Measurements from ENCODE around the gene KLK12. TPM values are rescaled to one million over a fixed set of nuclear protein-coding genes. Genes with fewer than 3 reads are reported as not detected.

The KLK12 gene
- total and polyA plus RNA-seq, 2 donors (not counting 1 experiment from before 2014, with no cell fraction given) = not detected

DNA sequence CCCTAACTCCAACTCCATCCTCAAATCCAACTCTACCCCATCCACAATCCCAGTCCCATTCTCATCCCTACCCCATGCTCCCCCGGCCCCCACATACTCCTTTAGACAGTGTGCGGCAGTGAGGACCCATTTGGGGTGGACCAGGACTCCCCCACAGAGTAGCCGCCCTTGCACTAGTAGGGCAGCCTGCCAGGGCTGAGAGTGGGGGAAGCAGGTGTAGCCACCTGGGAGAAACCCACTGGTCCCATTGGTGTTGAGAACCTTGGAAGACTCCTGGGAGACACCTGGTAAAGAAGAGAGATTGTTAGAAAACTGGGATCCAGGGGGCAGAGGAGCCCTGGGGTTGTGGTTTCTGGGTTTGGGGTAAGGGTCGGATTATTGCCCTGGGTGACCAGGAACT lies 25.5 kb upstream of the KLK12 start:
- H3K4me2 ChIP-seq (replicated peaks; ENCODE audit: low read depth, low read length, poor library complexity, severe bottlenecking) = no peak overlapping the region
- H3K9ac ChIP-seq (ENCODE audit: low read length) = no peak overlapping the region
- H4K20me1 ChIP-seq (ENCODE audit: control insufficient read depth, insufficient read depth, low read length, poor library complexity, severe bottlenecking) = no peaks in the 10 kb centered on the region
- TF ChIP-seq CTCF (IDR thresholded peaks at IDR 0.05) = no peak
- no peak for TF ChIP-seq EZH2 (IDR thresholded peaks at IDR 0.05; ENCODE audit: borderline replicate concordance, insufficient read depth, low read depth, low read length, poor library complexity, severe bottlenecking)
- no peak overlapping the region for H3K27ac ChIP-seq (ENCODE audit: low read length in 2 of 2)
- DNase-seq (no peak), ATAC-seq (ENCODE audit: low read depth) (no peak)
- Mint-ChIP-seq H3K4me3 (no peak overlapping the region), H3K4me1 (peaks cover 3% of the 10 kb centered on the region), H3K27ac (no peak overlapping the region), H3K9me3 (ENCODE audit: insufficient read depth) (peaks cover 3% of the 10 kb centered on the region), H3K27me3 (peaks cover 49% of the 10 kb centered on the region)
- H3K36me3 ChIP-seq (replicated peaks in 1 of 2; ENCODE audit: control extremely low read depth in 1 of 2, control insufficient read depth in 1 of 2, extremely low read depth in 1 of 2, insufficient read depth in 2 of 2, low read length in 1 of 2) = no peaks in the 10 kb centered on the region
- ChIA-PET POLR2A (no interaction called here), CTCF (no interaction called here)
- H2AFZ ChIP-seq (ENCODE audit: insufficient read depth, low read depth, low read length, poor library complexity, severe bottlenecking) = no peak overlapping the region
- H3K4me3 ChIP-seq (ENCODE audit: control extremely low read depth in 1 of 5, extremely low read depth in 1 of 5, insufficient read depth in 1 of 5, low read depth in 2 of 5, low read length in 4 of 5) = no peak overlapping the region
- H3K9me3 ChIP-seq (ENCODE audit: control extremely low read depth in 1 of 3, control insufficient read depth in 2 of 3, insufficient read depth in 1 of 3, low read length in 2 of 3) = peaks cover 0 to 8% (median 0%) of the 10 kb centered on the region in 3 donors
- intact Hi-C loops (cut with micrococcal nuclease) = loop anchor here (10.0 kb wide), 1 partner anchor 94 kb away; no protein-coding TSS in a partner anchor
- H3K79me2 ChIP-seq (ENCODE audit: control insufficient read depth, insufficient read depth, low read length) = no peaks in the 10 kb centered on the region
- peaks cover 2 to 4% of the 10 kb centered on the region in 2 donors for H3K4me1 ChIP-seq (ENCODE audit: control insufficient read depth in 2 of 2, insufficient read depth in 2 of 2, low read length in 2 of 2)
- 50% methylated on average over 2 of the region's 4 CpGs for WGBS (ENCODE audit: insufficient coverage)
- peaks cover 0 to 35% (median 9%) of the 10 kb centered on the region in 4 experiments for H3K27me3 ChIP-seq (replicated peaks in 1 of 4; ENCODE audit: control extremely low read depth in 1 of 4, control insufficient read depth in 3 of 4, insufficient read depth in 4 of 4, low read length in 3 of 4)

- H3K27ac ChIP-seq (ENCODE audit: low read length in 2 of 2) = no peak overlapping the region
- Mint-ChIP-seq H3K9me3 (ENCODE audit: insufficient read depth) (peaks cover 3% of the 10 kb centered on the region), H3K27ac (no peak overlapping the region), H3K4me1 (peaks cover 2% of the 10 kb centered on the region), H3K27me3 (peaks cover 48% of the 10 kb centered on the region), H3K4me3 (no peak overlapping the region)
- H3K27me3 ChIP-seq (replicated peaks in 1 of 4; ENCODE audit: control extremely low read depth in 1 of 4, control insufficient read depth in 3 of 4, insufficient read depth in 4 of 4, low read length in 3 of 4) = peaks cover 0 to 31% (median 9%) of the 10 kb centered on the region in 4 experiments
- WGBS (ENCODE audit: insufficient coverage) = 84% methylated on average over 3 of the region's 7 CpGs
- ChIA-PET CTCF (no interaction called here), POLR2A (no interaction called here)
- no peak overlapping the region for H3K4me2 ChIP-seq (replicated peaks; ENCODE audit: low read depth, low read length, poor library complexity, severe bottlenecking)
- TF ChIP-seq EZH2 (IDR thresholded peaks at IDR 0.05; ENCODE audit: borderline replicate concordance, insufficient read depth, low read depth, low read length, poor library complexity, severe bottlenecking) = no peak
- H2AFZ ChIP-seq (ENCODE audit: insufficient read depth, low read depth, low read length, poor library complexity, severe bottlenecking) = no peak overlapping the region
- intact Hi-C loops (cut with micrococcal nuclease) = loop anchor here (10.0 kb wide), 1 partner anchor 95 kb away; no protein-coding TSS in a partner anchor
- no peaks in the 10 kb centered on the region for H4K20me1 ChIP-seq (ENCODE audit: control insufficient read depth, insufficient read depth, low read length, poor library complexity, severe bottlenecking)
- no peak for DNase-seq
- H3K4me1 ChIP-seq (ENCODE audit: control insufficient read depth in 2 of 2, insufficient read depth in 2 of 2, low read length in 2 of 2) = no peaks in the 10 kb centered on the region
- no peaks in the 10 kb centered on the region for H3K36me3 ChIP-seq (replicated peaks in 1 of 2; ENCODE audit: control extremely low read depth in 1 of 2, control insufficient read depth in 1 of 2, extremely low read depth in 1 of 2, insufficient read depth in 2 of 2, low read length in 1 of 2)
- H3K9me3 ChIP-seq (ENCODE audit: control extremely low read depth in 1 of 3, control insufficient read depth in 2 of 3, insufficient read depth in 1 of 3, low read length in 2 of 3) = peaks cover 0 to 6% (median 0%) of the 10 kb centered on the region in 3 donors
- H3K9ac ChIP-seq (ENCODE audit: low read length) = no peak overlapping the region
- no peak overlapping the region for H3K4me3 ChIP-seq (ENCODE audit: control extremely low read depth in 1 of 5, extremely low read depth in 1 of 5, insufficient read depth in 1 of 5, low read depth in 2 of 5, low read length in 4 of 5)
- ATAC-seq (ENCODE audit: low read depth) = no peak
- no peaks in the 10 kb centered on the region for H3K79me2 ChIP-seq (ENCODE audit: control insufficient read depth, insufficient read depth, low read length)
Measured at GRCh38 chr19:51059715-51060114, 24.9 kb upstream of the KLK12 start.
